Left lung (tissue), 10 donors: ENCODE results near the gene ALPL. TPM values are rescaled to one million over a fixed set of nuclear protein-coding genes. Genes with fewer than 3 reads are reported as not detected.

Experiments
- ATAC-seq: fragments of 200-7000 bp; cut with Tn5 transposase; one replicate; pipeline ENCODE4 v1.9.1; 2020; ENCODE audit warnings: moderate library complexity
- DNase-seq, 4 donors: peaks; one replicate each; pipeline ENCODE4 v3.0.0-alpha.2; 2013 to 2020
- H3K27ac ChIP-seq, 2 donors: fragments of 200-600 bp; sonication (generic) in 1 of 2; one replicate each; pipeline versions ENCODE4 v1.5.0 to v1.8.0; 2020 to 2021
- H3K27me3 ChIP-seq, 2 donors: fragments of 200-600 bp; sonication (generic) in 1 of 2; one replicate each; pipeline versions ENCODE4 v1.5.0 to v1.8.0; 2020 to 2021
- H3K36me3 ChIP-seq, 2 donors: fragments of 200-600 bp; sonication (generic) in 1 of 2; one replicate each; pipeline versions ENCODE4 v1.5.0 to v1.8.0; 2020 to 2021
- H3K4me1 ChIP-seq, 2 donors: fragments of 200-600 bp; one replicate each; pipeline ENCODE4 v1.8.0; 2021
- H3K4me3 ChIP-seq, 2 donors: fragments of 200-600 bp; sonication (generic) in 1 of 2; one replicate each; pipeline versions ENCODE4 v1.5.0 to v1.8.0; 2020 to 2021; ENCODE audit warnings: mild to moderate bottlenecking in 1 of 2
- H3K9me3 ChIP-seq, 2 donors: fragments of 200-600 bp; sonication (generic) in 1 of 2; one replicate each; pipeline versions ENCODE4 v1.5.0 to v1.8.0; 2020 to 2021
- intact Hi-C, 2 donors: fragments of 100-400 bp; cut with DNase I; formaldehyde crosslinking; loops; one replicate each; pipeline versions ENCODE4 v1.11.2 to v1.14.2; 2022
- polyA plus RNA-seq, 6 donors: library from polyadenylated mRNA; unstranded; fragments of 120-200 nt; gene quantifications; one replicate each; pipeline ENCODE4 v1.2.1, GENCODE V29; 2013; ENCODE audit not compliant: insufficient read length in 6 of 6
- total RNA-seq, 2 donors: library from RNA; stranded (reverse); fragmentation: NEBNext Ultra II Directional; extraction: Animal tissue kit (Norgen Biotek cat#: 25700); gene quantifications; one replicate each; pipeline ENCODE4 v1.2.1, GENCODE V29; 2021
- TF ChIP-seq, protein P1 (sequence below), 2 donors: fragments of 200-600 bp; sonication (generic) in 1 of 2; IDR thresholded peaks; one replicate each; pipeline versions ENCODE4 v1.5.0 to v1.8.0; 2021; ENCODE audit warnings: antibody characterized with exemption in 2 of 2
- donor health status: DM: no; HTN: yes; CAD: no.
- donor health status: DM: no; HTN: no; CAD: no.

Gene ALPL
- total and polyA plus RNA-seq, 8 donors: 1.0 to 198 (median 1.5) TPM

DNA sequence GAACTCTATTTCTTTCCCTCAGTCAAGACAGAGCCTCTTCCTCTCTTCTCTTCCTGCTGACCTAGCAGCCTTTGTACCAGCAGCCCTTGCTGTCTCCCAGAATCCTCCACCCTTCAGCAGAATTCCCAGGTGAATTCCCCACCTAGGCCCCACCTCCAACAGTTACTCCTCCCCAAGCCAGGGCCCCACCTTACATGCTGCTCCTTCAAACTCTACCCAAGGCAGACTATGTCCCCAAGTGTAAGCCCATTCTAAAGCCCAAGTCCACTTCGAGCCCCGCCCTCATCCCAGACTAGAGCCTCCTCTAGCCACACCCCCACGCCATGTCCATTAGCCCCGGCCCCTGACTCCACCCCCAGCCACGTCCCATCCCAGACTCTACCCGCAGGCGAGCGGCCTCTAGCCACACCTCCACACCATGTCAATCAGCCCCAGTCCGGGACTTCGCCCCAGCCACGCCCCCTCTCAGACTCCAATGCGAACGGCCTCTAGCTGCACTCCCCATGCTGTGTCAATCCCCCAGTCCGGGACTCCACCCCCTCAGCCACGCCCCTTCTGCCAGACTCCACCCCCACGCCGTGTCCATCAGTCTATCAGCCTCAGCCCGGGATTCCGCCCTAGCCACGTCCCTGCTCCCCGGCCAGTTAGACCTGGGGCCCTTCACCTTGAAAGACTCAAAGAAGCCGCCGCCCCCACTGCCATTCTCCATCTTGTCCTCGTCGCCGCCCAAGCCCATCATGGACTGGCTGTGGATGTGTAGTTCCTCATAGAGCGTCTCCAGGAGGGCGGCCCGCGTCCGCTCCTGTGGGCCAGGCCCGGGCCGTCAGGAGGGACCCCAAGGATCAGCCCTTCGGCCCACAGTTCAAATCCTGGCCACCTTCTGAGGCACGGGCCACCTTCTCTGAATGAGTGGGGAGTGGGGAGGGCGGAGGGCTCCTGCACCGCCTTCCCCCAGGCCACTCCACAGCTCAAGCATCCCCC, 98.6 kb downstream of the ALPL start:
- Histone ChIP-seq H3K36me3 (peaks cover 0 to 6% of the 10 kb centered on the region in 2 donors), H3K4me3 (no peak overlapping the region), H3K27ac (no peak overlapping the region), H3K4me1 (no peaks in the 10 kb centered on the region), H3K9me3 (no peaks in the 10 kb centered on the region), H3K27me3 (peaks cover 0 to 28% of the 10 kb centered on the region in 2 donors)
- intact Hi-C loops: no loop called here
- TF ChIP-seq, protein P1, sequence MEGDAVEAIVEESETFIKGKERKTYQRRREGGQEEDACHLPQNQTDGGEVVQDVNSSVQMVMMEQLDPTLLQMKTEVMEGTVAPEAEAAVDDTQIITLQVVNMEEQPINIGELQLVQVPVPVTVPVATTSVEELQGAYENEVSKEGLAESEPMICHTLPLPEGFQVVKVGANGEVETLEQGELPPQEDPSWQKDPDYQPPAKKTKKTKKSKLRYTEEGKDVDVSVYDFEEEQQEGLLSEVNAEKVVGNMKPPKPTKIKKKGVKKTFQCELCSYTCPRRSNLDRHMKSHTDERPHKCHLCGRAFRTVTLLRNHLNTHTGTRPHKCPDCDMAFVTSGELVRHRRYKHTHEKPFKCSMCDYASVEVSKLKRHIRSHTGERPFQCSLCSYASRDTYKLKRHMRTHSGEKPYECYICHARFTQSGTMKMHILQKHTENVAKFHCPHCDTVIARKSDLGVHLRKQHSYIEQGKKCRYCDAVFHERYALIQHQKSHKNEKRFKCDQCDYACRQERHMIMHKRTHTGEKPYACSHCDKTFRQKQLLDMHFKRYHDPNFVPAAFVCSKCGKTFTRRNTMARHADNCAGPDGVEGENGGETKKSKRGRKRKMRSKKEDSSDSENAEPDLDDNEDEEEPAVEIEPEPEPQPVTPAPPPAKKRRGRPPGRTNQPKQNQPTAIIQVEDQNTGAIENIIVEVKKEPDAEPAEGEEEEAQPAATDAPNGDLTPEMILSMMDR (IDR thresholded peaks at IDR 0.05): no peak
- DNase-seq (peak in 3 of 4 donors; percentile 81 to 95 (median 90)), ATAC-seq (peak; percentile 94)

GRCh38 chr1:21608798-21609197, 99.6 kb downstream of the ALPL start:
- H3K36me3 ChIP-seq: peaks cover 0 to 6% of the 10 kb centered on the region in 2 donors
- DNase-seq (no peak), ATAC-seq (no peak)
- H3K4me3 ChIP-seq: no peak overlapping the region
- H3K27me3 ChIP-seq: peaks cover 0 to 21% of the 10 kb centered on the region in 2 donors
- TF ChIP-seq, protein P1 (IDR thresholded peaks at IDR 0.05): no peak
- H3K27ac ChIP-seq: no peak overlapping the region
- intact Hi-C loops: no loop called here
- H3K4me1 ChIP-seq: no peaks in the 10 kb centered on the region
- no peaks in the 10 kb centered on the region for H3K9me3 ChIP-seq

GRCh38 chr1:21610027-21610426, 100.8 kb downstream of the ALPL start:
- no peak for ATAC-seq

GRCh38 chr1:21610989-21611785, 102.0 kb downstream of the ALPL start:
- Histone ChIP-seq H3K27ac (no peak overlapping the region), H3K4me1 (no peaks in the 10 kb centered on the region), H3K9me3 (no peaks in the 10 kb centered on the region), H3K36me3 (peaks cover 0 to 6% of the 10 kb centered on the region in 2 donors), H3K4me3 (no peak overlapping the region), H3K27me3 (peaks cover 0 to 21% of the 10 kb centered on the region in 2 donors)
- DNase-seq (no peak), ATAC-seq (no peak)
- intact Hi-C loops: no loop called here
- TF ChIP-seq, protein P1 (IDR thresholded peaks at IDR 0.05): no peak

More at GRCh38 chr1:21610027-21610426, 100.8 kb downstream of the ALPL start:
- intact Hi-C loops: no loop called here
- TF ChIP-seq, protein P1 (IDR thresholded peaks at IDR 0.05): no peak
- peak in 1 of 4 donors; percentile 50 for DNase-seq
- peaks cover 0 to 6% of the 10 kb centered on the region in 2 donors for H3K36me3 ChIP-seq
- peaks cover 0 to 21% of the 10 kb centered on the region in 2 donors for H3K27me3 ChIP-seq
- no peaks in the 10 kb centered on the region for H3K4me1 ChIP-seq
- H3K9me3 ChIP-seq: no peaks in the 10 kb centered on the region
- H3K27ac ChIP-seq: no peak overlapping the region
- H3K4me3 ChIP-seq: no peak overlapping the region
